Stimulated activated CD4-positive, alpha-beta T cell treated with anti-CD3 and anti-CD28 coated beads, TNF-alpha, amount 100 ng/mL, for 4 hours (primary cell): Measurements from ENCODE around the gene CALY.
"Not testable (repeated sequence)": the region's sequence is repeated elsewhere in the genome, so short reads cannot be mapped to it uniquely, and the experiment has no call there.

Experiments used
- DNase-seq, 3 experiments: peaks; one replicate each; pipeline ENCODE4 v3.0.0-alpha.2; 2020; ENCODE audit warnings: low read depth in 3 of 3

The CALY gene

DNA sequence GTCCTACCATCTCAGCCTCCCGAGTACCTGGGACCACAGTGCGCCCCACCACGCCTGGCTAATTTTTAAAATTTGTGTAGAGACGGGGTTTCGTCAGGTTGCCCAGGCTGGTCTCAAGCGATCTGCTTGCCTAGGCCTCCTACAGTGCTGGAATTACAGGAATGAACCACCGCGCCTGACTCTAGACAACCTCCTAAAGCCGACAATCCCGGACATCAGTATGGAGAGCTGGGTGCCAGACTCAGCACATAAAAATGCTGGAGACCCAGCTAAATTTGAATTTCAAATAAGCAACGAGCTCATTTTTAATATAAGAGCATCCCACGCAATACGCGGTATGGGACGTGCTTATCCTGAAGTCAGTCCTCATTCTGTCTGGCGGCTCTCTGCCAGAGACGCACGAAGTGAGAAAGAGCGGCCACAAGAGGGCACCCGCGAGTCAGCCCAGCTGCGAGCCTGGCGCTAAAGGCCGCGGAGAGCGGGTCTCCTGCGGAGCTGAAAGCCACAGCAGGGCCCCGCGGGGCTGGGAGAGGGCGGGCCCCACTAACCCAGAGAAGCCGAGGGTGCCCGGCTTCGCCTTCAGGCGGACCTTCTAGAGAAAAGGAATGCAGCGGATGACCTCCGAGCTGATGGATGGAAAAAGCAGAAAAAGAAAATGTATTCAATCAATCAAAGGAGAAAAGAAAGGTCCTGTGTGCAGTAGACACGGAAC, 7.0 kb downstream of the CALY start:
- peak; percentile 78 to 85 (median 81) for DNase-seq

DNA sequence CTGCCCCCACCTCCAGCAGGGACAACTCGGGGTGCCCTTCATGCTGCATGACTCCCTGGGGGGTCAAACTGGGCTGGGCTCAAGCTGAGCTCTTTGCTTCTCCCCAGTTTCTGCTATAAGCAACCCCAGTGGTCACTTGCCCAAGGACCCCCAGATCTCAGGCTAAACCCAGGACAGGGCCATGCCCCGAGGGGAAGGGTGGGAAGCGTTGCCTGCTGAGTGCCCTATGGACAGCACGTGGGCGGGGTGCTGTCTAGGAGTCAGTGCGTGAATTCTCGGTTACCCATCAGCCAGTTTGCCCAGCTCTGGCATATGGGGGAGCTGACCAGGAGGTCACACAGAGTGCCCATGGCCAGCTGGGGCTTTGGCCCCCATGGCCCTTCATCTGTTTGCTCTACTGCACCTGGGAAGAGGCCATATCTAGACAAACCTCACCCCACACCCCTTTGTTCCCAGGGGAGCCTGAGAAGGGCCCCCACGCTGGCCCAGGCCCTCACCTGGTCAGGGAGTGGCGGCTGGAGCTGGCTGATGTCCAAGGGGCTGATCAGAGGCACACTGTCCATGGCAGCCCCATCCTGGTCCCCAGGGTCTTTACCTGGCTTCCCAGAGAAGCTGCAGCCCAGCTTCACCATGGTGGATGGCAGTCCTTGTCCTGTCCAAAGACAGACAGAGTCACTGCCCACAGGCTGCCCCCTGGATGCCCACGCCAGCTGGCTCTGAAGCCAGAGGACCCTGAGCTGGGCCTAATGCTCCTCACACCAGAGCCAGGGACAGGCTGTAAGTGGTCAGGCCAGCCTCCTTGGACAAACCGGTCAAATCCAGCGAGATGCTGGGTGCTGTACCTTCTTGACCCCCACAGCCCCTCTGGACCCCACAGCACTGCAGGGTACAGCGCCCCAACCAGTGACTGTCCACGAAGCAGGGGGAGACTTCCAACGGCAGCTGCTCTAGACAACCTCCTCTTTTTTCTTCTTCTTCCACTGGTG, 8.0 kb downstream of the CALY start:
- no peak for DNase-seq

DNA sequence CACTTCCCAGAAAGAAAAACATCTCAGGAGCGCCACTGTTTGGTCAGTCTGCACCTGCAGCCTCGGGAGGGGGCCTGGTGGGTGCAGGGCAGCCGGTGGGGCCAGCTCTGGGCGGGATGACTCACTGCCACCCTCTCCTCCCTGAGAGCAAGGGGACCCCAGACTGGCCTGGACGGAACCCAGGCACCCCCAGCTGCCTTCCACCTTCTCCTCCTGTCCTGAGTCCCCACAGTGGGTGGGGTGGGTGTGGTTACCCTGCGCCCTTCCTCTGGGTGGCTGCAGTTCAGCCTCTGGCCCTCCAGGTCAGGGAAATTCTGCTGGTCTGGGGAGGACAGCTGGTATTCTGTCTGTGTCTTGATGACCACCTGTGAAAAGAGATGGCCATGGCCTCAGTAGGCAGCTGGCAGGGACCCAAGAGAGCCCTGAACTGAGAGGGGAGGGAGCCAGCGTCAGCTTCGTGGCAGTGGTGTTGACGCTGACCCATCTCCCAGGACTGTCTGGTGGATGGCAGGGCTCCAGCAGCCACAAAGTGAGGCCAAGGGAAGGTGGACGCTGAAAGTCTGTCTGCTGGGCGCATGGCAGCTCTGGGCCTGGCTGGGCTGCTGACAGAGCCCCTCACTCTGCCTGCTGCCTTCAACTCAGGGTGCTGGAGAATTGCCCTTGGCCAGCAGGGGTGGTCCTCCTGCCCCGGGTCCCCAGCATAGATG, 8.9 kb downstream of the CALY start:
- DNase-seq: no peak

DNA sequence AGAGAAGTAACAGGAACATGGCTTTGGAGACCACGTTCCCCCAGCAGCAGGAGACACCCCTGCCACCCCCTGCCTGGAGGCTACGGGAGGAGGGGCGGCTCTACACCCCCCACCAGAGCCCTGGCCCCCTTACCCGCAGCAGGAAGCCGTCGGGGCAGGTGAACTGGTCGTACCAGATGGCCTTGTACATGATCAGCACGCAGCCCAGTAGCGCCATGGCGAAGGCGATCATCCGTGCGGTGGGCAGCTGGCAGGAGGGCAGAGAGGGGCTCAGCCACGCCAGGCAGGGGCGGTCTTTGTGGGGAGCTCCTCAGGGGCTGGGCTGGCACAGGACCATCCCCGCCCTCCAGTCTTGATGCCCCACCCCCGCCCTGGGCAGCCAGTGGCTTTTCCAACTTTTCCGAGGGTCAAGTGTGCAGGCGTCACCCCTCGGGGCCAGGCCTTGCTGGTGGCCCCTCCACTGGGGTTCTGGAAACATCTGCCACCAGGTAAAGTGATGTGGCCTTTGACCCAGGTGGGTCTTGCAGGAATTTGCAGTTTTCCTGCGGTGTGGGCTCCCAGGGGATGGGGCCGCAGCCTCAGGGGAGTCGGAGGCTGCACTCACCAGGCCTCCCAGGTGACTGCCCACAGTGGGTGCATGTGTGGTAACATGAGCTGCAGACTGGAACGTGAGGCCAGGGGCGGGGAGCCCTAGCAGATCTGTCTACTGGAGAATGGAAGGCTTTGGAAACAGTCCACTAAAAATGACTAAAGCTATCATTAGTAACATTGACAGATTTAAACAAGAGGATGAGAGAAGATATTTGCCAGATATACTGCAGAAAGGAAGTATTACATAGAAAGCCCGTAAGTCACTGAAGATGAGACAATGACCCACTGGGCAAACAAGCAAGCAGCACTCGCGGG, 9.7 kb downstream of the CALY start:
- DNase-seq: no peak

DNA sequence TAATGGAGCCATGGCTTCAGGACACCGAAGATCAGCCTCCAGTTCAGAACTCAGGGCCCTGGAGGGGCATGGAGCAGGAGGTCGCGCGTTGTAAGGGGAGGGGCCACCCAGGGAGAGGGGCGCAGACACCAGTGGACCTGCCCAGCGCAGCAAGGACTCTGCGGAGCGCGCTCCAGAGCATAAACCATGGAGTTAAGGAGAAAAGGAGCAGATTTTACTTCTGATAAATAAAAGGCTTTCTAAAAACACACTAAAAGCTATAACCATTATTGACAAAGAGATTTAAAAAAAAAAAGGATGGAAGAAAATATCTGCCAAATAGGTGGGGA, 10.5 kb downstream of the CALY start:
- DNase-seq: no peak

DNA sequence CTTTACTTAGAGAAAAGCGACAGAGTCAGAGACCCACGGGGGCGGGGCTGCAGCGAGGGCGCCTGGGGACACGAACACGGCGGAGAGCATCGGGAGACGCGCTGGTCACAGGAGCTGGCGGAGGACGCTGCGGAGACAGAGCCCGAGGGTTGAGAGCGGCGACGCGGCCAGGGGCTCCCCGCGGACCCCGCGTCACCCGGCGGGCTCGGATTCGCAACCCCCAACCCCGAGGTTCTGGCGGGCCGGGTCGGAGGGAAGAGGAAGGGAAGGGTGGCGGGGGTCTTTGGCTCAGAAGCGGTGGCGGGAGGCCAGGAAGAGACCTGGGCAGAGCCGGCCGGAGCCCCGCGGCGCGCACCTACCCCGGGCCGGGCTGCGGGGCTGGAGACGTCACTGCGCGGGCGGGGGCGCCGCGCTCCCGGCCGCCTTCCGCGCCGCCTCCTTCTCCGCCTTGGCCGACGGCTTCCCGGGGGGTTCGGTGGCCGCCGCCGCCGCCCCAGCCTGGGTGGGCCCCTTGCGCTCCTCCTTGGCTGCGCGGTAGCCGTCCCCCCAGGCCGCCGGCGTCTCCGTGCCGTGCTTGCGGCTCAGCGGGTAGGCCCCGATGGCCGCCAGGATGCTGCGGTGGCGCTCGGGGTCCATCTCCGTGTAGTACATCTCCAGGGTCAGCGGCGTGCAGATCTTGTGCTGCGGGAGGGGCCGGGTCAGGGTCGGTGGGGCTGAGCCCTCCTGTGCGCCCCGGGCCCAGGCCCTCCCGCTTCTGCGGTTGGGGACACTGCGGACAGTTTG, 11.1 kb downstream of the CALY start:
- DNase-seq: no peak

DNA sequence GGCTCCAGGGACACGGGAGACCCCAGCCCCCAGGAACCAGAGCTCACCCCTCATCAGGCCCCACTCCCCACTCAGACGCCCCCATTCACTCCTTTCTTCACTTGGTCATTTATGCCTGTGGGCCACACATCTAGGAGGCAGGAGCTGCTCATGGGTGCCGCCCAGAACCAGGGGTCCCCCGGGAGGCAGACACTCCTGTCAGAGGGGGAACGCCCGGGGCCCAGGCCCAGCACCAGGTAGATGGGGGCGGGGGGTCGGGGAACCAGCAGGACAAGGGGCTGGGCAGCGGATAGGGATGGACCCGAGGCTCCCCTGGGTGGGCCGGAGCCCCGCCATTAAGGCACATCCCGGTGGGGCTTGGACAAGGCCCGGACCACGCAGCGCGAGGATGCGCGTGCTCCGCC, 11.8 kb downstream of the CALY start:
- no peak for DNase-seq

DNA sequence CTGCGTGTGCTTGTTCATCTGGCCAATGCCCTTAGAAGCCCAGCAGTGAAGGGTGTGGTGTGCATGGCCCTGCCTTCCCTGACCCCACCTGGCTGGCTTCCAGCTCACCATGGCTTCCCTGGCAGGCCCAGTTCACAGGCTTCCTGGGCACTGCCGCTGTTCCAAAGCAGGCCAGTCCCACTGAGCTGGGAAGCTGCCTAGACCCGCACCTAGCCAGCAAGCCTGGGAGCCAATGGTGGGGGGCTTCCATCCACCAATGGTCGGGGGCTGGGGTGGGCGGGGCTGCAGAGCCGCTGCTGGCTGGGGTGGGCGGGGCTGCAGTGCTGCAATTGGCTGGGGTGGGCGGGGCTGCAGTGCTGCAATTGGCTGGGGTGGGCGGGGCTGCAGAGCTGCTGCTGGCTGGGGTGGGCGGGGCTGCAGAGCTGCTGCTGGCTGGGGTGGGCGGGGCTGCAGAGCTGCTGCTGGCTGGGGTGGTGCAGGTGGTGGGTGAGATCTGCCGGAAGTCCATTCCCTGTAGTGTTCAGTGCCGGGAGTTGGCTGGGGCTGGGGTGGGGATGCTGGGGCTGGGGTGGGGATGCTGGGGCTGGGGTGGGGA, 12.4 kb downstream of the CALY start:
- DNase-seq: peak in 2 of 3 experiments; percentile 43

DNA sequence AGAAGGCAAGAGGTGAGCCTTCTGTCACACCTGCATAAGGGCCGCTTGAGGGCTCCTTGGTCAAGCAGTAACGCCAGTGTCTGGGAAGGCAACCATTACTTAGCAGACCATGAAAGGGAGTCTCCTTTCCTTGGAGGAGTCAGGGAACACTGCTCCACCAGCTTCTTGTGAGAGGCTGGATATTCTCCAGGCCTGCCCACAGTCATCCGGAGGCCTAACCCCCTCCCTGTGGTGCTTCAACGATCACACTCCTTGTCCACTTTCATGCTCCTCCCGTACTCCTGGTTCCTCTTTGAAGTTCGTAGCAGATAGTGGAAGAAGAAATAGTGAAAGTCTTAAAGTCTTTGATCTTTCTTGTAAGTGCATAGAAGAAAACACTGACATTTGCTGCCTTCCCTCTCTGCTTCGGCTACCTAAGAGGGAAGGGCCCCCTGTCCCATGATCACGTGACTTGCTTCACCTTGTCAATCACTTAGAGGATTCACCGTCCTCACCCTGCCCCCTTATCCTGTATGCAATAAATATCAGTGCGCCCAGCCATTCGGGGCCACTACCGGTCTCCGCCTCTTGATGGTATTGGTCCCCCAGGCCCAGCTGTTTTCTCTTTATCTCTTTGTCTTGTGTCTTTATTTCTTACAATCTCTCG, 14.5 kb downstream of the CALY start:
- not testable (repeated sequence) for DNase-seq

DNA sequence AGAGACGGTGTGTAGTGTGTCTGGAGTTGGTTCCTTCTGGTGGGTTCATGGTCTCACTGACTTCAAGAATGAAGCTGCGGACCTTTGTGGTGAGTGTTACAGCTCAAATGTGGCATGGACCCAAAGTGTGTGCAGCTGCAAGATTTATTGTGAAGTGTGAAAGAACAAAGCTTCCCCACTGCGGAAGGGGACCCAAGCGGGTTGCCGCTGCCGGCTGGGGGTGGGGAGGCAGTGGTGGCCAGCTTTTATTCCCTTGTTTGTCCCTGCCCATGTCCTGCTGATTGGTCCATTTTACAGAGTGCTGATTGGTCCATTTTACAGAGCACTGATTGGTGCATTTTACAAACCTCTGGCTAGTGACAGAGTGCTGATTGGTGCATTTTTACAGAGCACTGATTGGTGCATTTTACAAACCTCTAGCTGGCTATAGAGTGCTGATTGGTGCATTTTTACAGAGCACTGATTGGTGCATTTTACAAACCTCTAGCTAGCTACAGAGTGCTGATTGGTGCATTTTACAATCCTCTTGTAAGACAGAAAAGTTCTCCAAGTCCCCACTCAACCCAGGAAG, 15.8 kb downstream of the CALY start:
- not testable (repeated sequence) for DNase-seq

DNA sequence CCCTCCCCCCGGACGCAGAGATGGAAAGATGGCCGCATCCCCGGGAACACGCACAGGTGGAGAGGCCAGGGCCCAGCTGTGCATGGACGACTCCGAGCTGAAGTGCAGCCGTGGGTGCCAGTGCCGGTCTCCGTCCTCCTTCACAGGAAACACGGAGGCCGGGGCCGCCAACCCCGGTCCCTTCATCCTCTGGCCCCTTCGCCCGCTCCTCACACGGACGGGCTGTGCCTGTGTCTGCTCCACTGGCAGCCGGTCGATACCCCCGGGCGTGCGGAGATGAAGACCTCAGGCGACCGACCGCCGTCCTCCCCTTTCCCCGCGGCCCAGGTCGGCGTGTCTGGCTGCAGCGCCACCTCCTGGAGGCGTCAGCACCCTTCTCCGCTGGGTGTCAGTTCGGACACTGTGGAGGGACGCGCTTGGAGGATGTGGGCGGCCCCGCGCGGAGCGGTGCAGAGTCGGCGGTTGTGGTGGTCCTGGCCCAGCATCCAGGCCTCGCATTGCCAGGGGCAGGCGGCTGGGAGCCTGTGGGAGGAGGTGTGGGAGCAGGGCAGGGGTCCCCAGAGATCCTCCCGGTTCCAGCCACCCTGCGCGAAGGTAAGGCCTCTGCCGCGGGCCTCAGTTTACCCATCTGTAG, 18.1 kb downstream of the CALY start:
- DNase-seq: peak in 2 of 3 experiments; percentile 35 to 42

DNA sequence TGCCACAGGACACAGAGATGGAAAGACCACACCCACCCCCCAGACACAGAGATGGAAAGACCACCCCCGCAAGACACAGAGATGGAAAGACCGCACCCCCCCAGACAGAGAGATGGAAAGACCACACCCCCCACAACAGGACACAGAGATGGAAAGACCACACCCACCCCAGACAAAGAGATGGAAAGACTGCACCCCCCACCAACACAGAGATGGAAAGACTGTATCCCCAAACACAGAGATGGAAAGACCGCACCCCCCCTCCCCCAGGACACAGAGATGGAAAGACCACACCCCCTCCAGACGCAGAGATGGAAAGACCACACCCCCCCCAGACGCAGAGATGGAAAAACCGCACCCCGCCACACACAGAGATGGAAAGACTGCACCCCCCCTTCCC, 20.0 kb downstream of the CALY start:
- no peak for DNase-seq

DNA sequence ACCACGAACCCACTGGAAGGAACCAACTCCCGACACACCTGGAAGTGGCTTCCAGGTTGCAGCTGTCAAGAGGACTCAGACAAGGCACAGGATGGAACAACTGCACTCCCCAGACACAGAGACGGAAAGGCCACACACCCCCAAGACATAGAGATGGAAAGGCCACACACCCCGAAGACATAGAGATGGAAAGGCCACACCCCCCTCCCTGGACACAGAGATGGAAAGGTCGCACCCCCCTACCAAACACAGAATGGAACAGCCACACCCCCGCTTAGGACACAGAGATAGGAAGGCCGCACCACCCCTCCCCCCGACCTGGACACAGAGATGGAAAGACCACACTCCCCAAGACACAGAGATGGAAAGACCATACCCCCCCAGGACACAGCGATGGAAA, 20.4 kb downstream of the CALY start:
- no peak for DNase-seq

DNA sequence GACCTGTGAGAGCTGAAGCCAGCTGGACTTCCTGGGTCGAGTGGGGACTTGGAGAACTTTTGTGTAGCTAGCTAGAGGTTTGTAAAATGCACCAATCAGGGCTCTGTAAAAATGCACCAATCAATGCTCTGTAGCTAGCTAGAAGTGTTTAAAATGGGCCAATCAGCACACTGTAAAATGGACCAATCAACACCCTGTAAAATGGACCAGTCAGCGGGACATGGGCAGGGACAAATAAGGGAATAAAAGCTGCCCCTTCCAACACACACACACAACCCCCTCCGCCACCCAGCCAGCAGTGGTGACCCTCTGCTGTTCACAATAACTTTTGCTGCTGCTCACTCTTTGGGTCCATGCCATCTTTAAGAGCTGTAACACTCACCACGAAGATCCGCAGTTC, 20.8 kb downstream of the CALY start:
- DNase-seq: no peak

DNA sequence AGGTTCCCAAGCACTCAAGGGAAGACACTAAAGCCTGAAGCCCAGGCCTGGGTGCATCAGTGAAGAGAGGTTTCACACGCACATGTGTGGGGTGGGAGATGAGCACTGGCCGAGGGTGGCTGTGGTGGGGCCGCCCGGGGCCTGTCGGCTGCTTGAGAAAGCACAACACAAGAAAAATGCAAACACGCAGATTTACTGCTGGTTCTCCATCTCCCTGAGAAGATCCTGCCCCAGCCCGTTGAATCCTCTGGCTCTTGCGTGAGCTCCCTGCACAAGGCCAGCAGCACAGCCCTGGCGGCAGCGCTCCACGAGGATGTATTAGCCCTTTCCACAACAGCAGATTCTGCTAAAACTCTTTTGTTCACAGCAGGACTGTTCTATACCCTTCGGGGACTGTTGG, 21.8 kb downstream of the CALY start:
- DNase-seq: no peak

DNA sequence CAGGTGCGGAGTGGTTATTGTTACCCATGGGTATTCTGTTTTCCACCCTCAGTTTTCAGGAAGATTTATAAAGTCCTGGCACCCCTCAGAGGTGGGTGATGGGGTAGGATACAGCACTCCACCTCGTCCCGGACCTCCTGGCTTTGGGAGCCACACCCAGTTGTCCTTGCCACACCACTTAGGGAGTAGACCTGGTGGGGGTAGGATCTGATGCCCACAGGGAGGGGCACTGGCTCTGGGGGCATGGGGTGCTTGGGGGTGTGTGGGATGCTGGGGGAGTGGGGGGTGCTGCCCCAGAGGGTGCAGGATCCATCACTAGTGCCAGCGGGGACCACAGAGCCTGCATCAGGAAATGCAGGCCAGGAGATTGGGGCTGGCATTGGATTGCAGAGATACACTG, 23.5 kb downstream of the CALY start:
- no peak for DNase-seq

DNA sequence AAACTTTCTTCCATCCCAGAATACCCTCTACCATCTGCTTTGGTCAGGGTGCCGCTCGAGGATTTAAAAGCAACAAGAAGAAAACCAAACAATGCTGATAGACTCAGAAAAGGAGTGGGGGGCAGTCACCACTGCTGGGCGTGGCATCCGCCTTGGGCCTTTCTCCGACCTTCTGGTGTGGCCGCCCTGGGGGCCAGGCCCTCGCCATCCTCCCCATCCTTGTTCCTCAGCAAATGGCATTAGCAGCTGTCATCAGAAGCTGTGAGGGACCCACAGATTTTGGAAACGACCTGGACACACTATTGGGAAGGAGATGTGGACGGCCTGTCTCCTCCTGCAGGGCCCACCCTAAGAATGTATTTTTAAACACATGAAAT, 23.9 kb downstream of the CALY start:
- DNase-seq: no peak

DNA sequence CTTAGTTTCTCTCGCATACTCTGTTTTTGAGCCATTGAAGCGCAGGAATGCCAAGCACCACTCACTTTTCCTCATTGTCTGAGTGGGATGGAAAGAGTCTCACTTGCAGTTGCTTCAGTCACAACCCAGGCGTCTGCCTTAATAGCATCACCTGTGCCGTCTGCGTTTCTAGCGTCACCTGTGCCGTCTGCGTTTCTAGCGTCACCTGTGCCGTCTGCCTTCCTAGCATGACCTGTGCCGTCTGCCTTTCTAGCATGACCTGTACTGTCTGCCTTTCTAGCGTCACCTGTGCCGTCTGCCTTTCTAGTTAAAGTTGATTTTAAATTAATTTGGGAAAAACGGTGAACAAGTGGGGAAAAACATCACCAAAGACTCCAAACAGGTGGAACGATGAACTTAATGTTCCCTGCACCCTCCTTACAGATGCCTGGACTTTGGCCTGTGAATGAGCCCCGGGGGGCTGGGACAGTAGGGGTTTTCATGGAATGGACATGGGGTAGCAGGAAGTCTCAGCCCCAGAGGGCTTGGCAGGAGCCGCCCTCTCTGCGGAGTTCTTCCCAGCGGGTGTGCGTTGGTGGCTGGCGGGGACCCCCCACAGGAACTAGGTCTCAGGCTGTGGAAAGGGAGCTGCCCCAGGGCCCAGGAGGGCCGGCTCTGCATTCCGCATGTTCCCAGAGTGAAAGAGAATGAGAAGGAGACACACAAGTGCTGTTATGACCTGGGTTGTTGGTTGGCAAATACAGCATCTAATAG, 24.5 kb downstream of the CALY start:
- no peak for DNase-seq
